RWPE1 (cell line): ENCODE measurements around the gene TES.

Source experiments
- CTCF ChIA-PET: fragments of 350-600 bp; sonication (Branson Sonifier 250); formaldehyde crosslinking; extraction: SDS; loops from one replicate; lab custom pipeline; 2021; lab: Yijun Ruan, JAX
- POLR2A ChIA-PET: fragments of 400-600 bp; formaldehyde crosslinking; extraction: SDS; loops from one replicate; lab custom pipeline; 2020; ENCODE audit warnings: antibody characterized with exemption; ENCODE audit not compliant: low non-redundant PET; lab: Yijun Ruan, JAX
- DNase-seq: peaks from one replicate; pipeline ENCODE4 v3.0.0; 2012; ENCODE audit warnings: low spot score
- H3K27ac ChIP-seq: fragments of 450-650 bp; 2 replicates; pipeline ENCODE4 v1.5.1; 2017
- TF ChIP-seq, protein P1 (sequence below): fragments of 450-650 bp; conservative IDR thresholded peaks from 2 replicates; pipeline ENCODE4 v1.5.1; 2017; ENCODE audit warnings: low read depth, mild to moderate bottlenecking

Gene TES

DNA sequence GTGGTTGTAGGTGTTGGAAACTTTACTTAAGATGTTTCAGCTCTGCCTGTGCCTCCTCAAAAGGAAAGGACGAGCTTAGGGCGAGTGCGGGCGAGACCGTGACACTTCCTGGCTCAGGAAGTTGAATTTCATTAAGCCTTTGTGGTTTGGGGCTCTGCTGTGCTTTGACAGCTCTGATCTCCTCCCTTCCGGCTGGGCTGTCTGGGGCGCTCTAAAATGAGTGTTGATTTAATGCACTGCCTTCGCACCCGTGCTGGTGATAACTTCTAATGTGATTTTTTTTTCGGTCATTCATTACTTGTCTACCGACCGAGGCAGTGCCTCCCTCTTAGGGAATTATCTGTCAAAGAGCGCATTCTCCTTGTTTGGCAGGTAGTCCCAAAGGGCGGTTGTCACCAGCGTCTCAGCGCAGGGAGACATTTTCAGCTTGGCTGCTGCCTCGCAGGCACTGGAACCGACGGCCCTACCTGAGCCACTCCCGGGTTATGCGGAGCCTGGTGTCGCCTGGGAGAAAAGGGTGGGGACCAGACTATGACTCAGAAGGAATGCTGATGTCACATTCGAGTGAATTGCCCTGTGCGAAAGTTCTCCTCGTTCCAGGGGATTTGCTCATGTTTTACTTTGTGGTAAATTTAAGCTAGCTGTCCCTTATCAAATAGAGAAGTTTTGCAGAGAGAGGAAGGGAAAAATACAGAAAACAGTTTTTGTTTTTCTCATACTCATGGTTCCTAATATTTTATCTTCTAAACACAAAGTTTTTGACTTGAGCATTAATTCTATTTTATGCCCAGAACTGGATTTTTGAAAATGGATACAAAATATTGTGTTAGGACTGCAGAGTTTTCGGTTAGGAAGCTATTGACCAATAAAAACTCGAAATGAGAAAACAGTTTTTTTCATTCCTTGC lies 920 bp downstream of the TES start:
- peak overlapping the region; percentile 99 for H3K27ac ChIP-seq
- TF ChIP-seq, protein P1, sequence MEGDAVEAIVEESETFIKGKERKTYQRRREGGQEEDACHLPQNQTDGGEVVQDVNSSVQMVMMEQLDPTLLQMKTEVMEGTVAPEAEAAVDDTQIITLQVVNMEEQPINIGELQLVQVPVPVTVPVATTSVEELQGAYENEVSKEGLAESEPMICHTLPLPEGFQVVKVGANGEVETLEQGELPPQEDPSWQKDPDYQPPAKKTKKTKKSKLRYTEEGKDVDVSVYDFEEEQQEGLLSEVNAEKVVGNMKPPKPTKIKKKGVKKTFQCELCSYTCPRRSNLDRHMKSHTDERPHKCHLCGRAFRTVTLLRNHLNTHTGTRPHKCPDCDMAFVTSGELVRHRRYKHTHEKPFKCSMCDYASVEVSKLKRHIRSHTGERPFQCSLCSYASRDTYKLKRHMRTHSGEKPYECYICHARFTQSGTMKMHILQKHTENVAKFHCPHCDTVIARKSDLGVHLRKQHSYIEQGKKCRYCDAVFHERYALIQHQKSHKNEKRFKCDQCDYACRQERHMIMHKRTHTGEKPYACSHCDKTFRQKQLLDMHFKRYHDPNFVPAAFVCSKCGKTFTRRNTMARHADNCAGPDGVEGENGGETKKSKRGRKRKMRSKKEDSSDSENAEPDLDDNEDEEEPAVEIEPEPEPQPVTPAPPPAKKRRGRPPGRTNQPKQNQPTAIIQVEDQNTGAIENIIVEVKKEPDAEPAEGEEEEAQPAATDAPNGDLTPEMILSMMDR, result no peak
- ChIA-PET POLR2A (interaction anchor here (0.7 kb wide), 1 partner anchor 358 kb away, joined by 3 read pairs; no protein-coding TSS in a partner anchor), CTCF (interaction anchor here (0.6 kb wide), 1 partner anchor 1290 kb away, joined by 3 read pairs; no protein-coding TSS in a partner anchor)
- DNase-seq, result peak; percentile 85

DNA sequence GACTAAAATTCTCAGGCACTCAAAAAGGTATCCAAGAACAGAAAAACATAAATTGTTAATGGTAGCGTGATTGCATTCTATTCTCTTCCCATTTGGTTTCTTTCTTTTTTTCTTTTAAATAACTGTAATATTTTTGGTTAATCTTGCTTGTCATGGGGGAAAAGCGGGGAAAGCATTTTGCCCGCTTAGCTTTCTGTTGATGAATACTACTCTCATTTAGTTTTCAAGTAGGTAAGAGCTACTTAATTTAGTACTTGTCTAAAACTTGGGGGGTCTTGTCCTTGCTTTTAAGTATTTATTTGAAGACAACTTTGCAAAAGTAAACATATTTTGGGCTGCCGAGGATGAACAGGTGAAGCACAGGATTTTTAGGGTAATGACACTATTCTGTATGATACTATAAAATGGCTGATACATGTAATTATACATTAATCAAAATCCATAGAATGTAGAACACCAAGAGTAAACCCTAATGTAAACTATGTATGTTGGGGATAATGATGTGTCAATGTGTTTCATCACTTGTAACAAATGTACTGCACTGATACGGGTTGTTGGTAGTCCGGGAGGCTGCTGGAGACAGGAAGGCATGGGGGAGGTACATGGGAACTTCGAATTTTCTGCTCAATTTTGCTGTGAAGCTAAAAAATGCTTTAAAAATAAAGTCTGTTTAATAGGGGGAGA lies 1.7 kb downstream of the TES start:
- CTCF ChIA-PET, result interaction anchor here (1.3 kb wide), 1 partner anchor 32 kb away, joined by 5 read pairs; no protein-coding TSS in a partner anchor
- TF ChIP-seq, protein P1, result no peak
- H3K27ac ChIP-seq, result peak overlapping the region; percentile 99
- POLR2A ChIA-PET, result no interaction called here
- DNase-seq, result peak; percentile 20

DNA sequence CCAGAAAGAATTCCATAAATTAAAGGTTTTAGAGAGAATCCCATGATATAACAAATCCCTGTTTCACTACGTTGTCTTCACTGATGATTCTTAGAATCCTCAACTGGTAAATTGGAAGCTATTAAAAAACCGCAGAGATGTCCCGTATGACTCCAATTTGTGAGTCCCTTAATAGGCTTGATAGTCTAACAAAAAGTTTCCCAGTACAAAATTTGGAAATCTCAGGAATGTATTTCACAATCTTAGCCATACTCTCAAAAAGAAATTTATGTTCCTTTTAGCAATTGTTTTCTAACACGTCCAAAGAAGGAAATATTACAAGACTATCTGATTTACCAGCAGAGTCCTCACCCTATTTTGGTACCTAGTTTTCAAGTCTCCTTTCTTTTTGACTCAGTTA lies 2.5 kb downstream of the TES start:
- DNase-seq, result no peak
- CTCF ChIA-PET, result interaction anchor here (0.6 to 1.3 kb wide), 3 partner anchors 13 to 458 kb away, joined by 3 to 5 read pairs (median 3); no protein-coding TSS in a partner anchor
- TF ChIP-seq, protein P1, result no peak
- POLR2A ChIA-PET, result no interaction called here
- H3K27ac ChIP-seq, result no peak overlapping the region

DNA sequence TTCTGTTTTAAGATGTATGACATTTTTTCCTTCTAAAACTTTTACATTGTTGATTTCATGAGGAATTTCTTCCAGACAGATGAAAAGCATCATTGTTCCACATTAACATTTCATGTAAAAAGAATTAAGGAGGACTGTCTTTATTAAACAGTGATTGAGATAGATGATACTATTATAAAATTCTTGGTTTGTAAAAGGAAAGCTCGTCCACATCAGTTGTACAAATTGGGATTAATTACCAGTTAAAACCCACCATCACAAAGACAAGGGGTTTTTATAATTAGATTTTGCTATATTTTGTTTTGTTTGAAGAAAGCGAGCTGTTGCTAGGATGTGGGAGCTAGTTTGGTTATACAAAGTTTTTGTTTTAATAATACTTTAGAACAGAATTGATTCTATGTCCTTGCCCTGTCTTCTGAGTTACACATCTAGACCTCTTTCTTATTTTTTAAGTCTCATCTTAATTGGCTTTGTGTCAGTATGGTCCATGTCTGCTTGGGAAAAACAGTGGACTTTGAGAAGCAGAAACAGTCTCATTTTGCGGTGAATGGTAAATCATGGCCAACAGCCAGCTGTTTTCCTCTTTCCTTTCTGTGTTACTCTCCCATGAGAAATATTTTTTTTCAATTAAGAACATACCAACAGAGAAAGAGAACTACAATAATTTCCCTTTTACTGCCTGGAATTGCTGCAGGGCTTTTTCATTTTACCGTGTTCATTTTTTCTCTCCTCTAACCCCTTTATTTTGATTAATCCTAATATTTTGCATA lies 3.2 kb downstream of the TES start:
- no peak overlapping the region for H3K27ac ChIP-seq
- TF ChIP-seq, protein P1, result no peak
- no peak for DNase-seq
- ChIA-PET CTCF (interaction anchor here (0.6 to 1.3 kb wide), 3 partner anchors 12 to 457 kb away, joined by 3 to 5 read pairs (median 3); no protein-coding TSS in a partner anchor), POLR2A (no interaction called here)

DNA sequence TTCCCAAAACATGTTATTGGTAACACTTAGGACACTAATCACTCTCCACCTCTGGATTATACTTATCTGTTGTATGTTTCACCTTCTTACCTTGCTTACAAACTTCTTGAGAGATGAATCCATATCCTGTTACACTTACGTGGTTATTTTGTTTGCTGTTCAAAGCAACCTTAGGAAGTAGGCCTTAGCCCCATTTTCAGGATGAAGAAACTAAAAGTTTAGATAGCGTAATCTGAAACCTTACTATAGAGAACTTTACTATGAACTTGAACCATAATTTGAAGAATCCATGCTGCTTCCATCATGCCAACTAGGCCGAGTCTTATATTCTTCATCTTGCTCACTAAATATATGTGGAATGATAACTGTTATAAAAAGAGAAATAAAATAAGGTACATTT lies 4.6 kb downstream of the TES start:
- TF ChIP-seq, protein P1, result no peak
- no peak overlapping the region for H3K27ac ChIP-seq
- no peak for DNase-seq
- ChIA-PET POLR2A (no interaction called here), CTCF (no interaction called here)
